HG02763 (cell line): Measurements from ENCODE around the gene ADARB2.

Experiments used
- ATAC-seq: cut with Tn5 transposase; IDR thresholded peaks from one replicate; pipeline ENCODE4 v1.9.1; 2021; ENCODE audit warnings: mild to moderate bottlenecking, moderate library complexity; ENCODE audit not compliant: unreplicated experiment

ADARB2 gene

DNA sequence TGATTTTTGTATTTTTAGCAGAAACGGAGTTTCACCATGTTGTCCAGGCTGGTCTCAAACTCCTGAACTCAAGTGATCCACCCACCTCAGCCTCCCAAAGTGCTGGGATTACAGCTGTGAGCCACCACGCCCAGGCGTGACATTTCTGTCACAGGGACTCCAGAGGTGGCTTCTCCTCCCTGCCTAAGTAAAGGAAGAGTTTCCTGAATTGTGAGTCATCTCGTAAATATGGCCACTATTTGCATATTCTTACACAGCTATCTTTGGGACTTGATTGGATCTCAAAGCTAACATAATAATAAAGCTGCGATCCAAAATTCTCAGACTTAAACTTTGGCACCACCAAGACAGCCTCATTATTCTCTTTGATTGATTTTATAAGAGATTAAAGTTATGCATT, 50.1 kb downstream of the ADARB2 start:
- no peak for ATAC-seq

DNA sequence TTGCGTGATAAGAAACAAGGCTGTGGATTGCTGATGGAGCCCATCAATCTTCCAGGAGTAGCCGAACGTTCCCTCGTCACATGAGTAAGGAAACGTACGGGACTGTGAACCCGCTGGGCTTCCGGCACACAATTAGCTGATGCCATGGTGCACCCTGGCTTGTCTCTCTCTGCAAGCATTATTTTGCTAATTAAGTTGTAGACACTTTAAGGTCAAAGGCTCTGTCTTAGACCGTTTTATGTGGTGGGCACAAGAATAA, 50.9 kb downstream of the ADARB2 start:
- ATAC-seq, result no peak

GRCh38 chr10:1685699-1686490, 51.4 kb downstream of the ADARB2 start:
- ATAC-seq, result no peak

DNA sequence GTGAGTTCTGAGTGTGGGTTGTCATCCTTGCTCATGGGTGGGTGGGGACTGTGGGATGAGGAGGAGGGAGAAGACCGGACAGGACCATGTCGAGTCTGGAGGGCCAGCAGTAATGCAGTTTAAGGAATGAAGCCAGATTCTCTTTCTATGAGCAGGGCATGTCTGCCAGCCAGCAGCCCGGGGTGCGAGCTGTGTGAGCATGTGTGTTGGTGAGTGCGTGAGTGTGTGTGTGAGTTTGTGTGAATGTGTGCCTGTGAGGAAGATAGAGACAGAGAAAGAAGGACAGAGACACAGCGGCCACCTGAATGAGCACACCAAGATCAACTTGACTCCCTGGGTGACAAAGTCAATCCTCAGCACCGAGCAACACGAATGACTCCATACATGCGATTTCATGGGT, 52.3 kb downstream of the ADARB2 start:
- ATAC-seq, result no peak

GRCh38 chr10:1683649-1684048, 53.7 kb downstream of the ADARB2 start:
- no peak for ATAC-seq

DNA sequence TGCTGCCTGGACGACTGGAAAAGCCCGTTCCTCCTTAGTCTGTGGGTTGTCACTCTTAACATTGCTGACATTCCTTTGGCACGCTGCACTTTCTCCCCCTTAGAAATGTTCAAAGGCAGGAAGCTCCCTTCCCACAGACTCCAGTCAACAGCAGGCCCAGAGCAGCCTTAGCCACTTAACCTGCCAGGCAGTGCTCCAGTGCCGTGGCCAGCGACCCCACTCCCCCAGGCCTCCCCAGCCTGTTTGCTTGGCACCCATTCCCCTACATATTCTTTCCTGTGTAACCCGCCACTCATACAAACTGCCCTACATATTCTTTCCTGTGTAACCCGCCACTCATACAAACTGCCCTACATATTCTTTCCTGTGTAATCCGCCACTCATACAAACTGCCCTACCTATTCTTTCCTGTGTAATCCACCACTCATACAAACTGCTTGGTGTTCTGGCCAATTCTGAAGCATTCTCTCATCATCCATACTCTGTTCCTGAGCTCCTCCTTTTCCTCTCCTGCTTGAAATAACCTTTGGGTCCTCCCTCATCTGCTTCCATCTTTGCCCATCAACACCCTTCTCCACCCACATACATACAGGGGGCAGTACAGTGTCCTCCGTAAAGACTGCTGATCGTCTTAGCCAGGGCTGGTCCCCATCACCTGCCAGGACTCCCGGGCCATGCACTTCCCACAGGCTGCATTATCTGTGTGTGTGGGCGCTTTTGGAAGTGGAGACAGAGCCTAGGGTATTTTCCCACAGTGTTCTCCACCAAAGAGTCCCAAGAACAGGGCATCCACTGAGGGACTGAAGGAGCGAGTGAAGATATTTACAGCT, 57.3 kb downstream of the ADARB2 start:
- no peak for ATAC-seq

DNA sequence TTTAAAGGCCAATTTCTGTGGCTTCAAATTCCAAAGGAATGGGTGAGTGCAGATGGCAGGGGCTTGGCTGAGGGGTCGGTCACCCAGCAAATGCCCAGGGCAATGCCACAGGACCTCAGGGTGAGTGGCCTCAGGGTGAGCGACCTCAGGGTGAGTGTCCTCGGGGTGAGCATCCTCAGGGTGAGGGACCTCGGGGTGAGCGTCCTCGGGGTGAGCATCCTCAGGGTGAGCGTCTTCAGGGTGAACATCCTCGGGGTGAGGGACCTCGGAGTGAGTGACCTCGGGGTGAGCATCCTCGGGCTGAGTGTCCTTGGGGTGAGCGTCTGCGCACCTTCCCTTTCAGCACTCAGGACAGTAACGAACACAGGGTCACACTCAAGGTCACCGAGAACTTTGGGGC, 59.2 kb downstream of the ADARB2 start:
- ATAC-seq, result no peak

DNA sequence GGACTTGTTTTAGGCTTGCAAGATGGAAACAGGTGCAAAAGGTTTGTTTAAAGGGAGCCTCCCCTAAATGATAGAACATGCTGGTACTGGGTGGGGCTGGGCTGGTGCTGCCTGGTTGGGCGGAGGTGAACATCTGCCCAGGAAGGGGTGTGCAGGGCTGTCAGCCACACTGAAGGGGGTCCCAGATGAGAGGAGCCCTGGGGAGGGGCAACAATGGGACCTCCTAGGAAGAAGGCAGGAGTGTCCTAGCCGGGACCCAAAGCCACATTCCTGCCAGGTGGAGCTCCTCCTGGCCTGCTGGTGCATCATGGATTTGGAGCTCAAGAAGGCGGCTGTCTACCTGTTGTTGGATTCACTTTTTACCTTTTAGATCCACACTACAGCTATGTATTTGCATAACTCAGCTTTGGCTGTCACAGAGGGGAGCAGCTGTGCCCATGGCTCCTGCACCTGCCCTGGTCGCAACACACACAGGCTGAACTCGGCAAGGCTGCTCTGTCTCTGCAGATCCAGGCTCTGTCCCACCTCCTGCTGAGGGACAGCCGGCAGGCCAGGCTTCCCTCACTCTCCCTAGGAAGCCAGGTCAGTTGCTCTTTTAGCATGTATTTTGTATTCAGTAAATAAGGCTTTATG, 59.9 kb downstream of the ADARB2 start:
- ATAC-seq, result no peak

DNA sequence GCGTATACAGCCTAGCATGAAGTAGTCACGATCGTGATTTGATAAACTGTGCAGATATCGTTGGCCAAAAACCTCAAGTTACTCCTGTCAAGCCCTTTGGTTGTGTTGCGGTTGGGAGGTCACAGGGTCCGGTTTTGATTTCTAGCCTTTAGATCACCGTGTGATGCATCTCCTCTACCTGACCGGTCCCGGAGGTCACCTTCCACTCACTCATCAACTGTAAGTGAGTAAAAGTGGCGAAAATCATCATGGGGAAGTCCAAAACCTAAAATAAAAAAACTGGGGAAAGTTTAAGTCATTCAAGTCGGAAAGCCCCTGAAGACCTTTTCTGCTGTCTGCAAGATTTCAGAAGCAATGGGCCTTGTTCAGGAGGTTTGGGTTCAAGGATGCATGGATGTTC, 62.8 kb downstream of the ADARB2 start:
- no peak for ATAC-seq

- no peak for ATAC-seq
Observed at GRCh38 chr10:1673568-1674345, 63.6 kb downstream of the ADARB2 start.

DNA sequence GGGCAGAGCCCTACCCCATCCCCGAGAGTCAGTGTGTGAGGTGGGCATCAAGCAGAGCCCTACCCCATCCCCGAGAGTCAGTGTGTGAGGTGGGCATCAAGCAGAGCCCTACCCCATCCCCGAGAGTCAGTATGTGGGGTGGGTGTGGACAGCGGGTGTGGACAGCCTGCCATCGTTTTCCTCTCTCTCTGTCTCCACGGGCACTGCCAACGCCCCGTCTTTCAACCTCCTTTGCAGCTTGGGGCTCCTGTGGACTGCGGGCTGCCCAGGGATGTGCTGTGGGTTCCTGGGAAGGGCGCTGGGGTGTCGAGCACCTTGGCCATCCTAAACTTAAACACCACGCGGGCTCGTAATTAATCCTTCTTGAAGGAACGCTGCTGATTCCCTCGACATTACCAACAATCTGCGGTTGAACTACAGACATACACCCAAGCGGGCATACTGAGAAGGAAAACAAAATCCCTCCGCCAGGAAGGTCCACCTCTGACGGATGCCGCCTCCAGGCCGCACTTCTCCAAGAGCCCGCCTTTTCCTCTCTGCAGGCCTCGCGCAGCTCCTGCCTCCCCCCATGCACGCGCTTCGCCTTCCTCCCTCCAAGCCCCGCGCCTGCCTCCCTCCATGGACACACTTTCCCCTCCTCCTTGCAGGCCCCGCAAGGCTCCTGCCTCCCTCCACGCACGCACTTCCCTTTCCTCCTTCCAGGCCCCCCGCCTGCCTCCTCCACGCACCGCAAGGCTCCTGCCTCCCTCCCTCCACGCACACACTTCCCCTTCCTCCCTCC, 65.1 kb downstream of the ADARB2 start:
- ATAC-seq, result no peak

DNA sequence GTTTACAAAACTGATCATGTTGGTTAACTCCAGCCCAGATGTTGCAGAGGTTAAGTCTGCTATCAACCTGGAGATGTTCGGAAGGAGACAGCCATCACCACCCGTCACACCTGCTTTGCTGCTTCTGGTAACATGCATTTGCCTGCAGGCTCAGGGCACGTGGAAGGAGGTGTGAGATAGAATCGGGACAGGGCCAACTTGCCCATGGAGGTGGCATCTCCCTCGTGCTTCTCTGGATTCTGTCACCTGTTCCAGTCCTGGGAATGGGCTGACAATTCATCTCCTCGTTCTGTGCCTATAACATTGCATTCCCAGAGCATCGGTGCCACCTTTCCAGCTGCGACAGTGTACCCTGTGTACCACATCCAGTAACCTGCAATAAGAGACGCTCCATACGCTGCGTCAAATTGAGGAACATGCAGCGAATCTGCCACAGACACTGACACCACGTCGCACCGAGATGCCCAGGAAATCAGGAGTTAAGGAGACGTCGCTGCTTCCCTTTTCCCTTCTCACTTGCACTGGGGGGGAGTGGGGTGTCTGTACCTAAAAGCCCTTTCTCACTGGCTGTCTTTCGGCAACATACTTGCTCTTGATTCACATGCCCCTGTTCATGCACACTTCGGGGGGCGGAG, 65.8 kb downstream of the ADARB2 start:
- no peak for ATAC-seq

DNA sequence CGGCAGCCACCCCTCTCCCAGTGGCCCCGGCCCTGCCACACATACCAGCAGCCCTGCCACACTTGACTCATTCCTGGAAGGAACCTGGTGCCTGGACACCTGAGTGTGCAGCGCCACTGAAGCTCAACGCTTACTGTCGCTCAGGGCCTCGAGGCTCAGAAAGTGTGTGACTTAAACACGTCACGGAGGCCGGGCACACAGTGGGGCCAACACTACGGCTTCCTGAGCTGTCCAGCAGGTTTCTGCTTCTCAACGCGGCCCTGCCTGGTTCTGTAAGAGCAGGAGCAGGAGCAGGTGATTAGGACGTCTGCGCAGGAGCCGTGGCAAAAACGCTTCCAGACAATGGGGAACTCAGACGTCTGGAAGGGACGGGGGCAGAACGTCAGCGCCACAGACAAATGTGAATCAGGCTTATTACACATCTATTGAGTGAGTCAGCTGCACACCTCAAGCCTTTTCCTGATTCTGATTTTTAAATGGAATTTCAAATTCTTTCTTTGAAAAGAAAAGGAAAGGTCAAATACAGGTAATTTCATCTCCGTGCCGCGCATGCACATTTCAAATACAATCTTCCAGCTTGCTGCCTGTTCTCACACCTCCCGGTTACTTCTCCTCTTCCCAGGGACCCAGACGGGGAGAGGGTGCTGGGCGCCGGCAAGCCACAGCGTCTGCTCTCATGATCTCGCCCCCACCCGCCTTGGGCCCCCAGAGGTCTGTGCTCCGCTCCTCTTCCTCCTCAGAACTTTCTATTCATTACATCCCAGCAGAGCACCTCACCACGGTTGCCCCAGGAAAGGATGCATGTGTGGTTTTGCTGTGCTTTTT, 66.6 kb downstream of the ADARB2 start:
- no peak for ATAC-seq

DNA sequence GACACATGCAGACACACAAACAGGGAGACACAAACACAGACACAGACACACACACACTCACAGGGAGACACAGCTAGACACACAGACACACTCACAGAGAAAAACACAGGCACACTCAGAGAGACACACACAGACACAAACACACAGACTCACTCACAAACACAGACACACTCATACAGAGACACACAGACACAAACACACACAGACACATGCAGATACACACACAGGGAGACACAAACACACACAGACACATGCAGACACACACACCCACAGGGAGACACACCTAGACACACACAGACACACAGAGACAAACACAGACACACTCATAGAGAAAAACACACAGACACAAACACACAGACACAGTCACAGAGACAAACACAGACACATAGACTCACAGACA, 67.9 kb downstream of the ADARB2 start:
- no peak for ATAC-seq

DNA sequence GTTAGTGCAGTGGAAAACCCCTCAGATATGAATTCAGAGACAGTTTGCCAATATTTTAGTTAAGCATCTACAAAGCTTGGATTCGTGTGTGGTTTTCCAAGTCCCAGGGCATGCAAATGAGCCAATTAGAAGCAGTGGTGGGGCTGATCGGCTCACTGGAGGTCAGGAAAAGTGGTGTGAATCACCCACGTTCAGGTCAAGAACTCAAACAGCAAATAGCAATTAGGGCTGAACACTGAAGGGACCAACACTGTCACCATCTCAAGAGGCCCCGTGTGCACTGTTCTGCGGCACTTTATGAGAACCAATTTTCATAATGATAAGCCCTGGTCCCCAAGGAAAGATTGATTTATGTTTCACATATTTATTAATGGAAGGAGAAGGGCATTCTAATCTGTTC, 68.9 kb downstream of the ADARB2 start:
- ATAC-seq, result no peak

GRCh38 chr10:1667392-1667791, 69.9 kb downstream of the ADARB2 start:
- no peak for ATAC-seq

- no peak for ATAC-seq
Observed at GRCh38 chr10:1666147-1666546, 71.2 kb downstream of the ADARB2 start.

DNA sequence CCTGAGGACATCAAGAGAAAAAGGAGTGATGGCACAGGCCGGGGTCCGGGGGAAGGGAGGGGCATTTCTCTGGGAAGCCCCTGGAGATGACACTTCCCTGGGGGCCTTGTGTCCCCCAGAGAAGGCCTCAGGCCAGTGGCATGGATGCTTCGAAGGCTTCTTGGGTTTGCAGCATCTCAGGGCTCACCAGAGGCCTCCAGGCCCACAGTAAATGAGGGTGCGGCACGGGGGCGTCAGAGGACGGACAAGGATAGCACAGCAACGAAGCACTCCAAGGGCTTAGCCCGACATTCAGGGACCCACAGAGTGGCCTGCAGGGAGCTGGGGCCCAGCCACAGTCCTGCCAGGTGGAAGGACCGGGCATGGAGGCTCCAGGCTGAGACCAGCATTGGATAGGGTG, 71.6 kb downstream of the ADARB2 start:
- ATAC-seq, result no peak

- no peak for ATAC-seq
Observed at GRCh38 chr10:1665021-1665661, 72.2 kb downstream of the ADARB2 start.
